Activated CD4-positive, alpha-beta T cell treated with anti-CD3 and anti-CD28 coated beads for 24 hours (primary cell): ENCODE measurements around the gene MRPL51.

Experiments used
- DNase-seq, 2 donors: peaks; one replicate each; pipeline ENCODE4 v3.0.0-alpha.2; 2020; ENCODE audit warnings: low read depth in 2 of 2

Gene MRPL51

GRCh38 chr12:6461401-6462233 lies 31.4 kb downstream of the MRPL51 start:
- peak; percentile 59 to 66 for DNase-seq

GRCh38 chr12:6460751-6461371 lies 32.2 kb downstream of the MRPL51 start:
- peak in 1 of 2 donors; percentile 41 for DNase-seq

- no peak for DNase-seq
These were observed 34.1 kb downstream of the MRPL51 start for GRCh38 chr12:6459004-6459337.

- DNase-seq = no peak
These were observed 34.6 kb downstream of the MRPL51 start for GRCh38 chr12:6458281-6459003.

GRCh38 chr12:6457220-6457945 lies 35.7 kb downstream of the MRPL51 start:
- DNase-seq = no peak

GRCh38 chr12:6452944-6453630 lies 40.0 kb downstream of the MRPL51 start:
- no peak for DNase-seq

GRCh38 chr12:6452245-6452943 lies 40.7 kb downstream of the MRPL51 start:
- no peak for DNase-seq

GRCh38 chr12:6451348-6452244 lies 41.5 kb downstream of the MRPL51 start, which contains the start of gene TAPBPL:
Gene TAPBPL (plus strand): TSS chr12:6452042. CDS start chr12:6452249, 207 bp downstream.
- peak; percentile 60 to 62 for DNase-seq

GRCh38 chr12:6450869-6451347 lies 42.2 kb downstream of the MRPL51 start:
- no peak for DNase-seq

- no peak for DNase-seq
These were observed 42.8 kb downstream of the MRPL51 start for GRCh38 chr12:6450091-6450868.

GRCh38 chr12:6444704-6445688 lies 48.1 kb downstream of the MRPL51 start, which contains the start of gene CD27:
Gene CD27 (plus strand): TSS chr12:6444955. CDS start chr12:6445096, 141 bp downstream.
- DNase-seq = no peak

- DNase-seq = no peak
These were observed 49.0 kb downstream of the MRPL51 start for GRCh38 chr12:6444031-6444430.

- no peak for DNase-seq
These were observed 49.6 kb downstream of the MRPL51 start for GRCh38 chr12:6443361-6443983.

GRCh38 chr12:6442836-6443235 lies 50.2 kb downstream of the MRPL51 start:
- no peak for DNase-seq
